Right cardiac atrium (tissue), 5 donors: ENCODE results near the gene BEGAIN. TPM values are rescaled to one million over a fixed set of nuclear protein-coding genes. Genes with fewer than 3 reads are reported as not detected.

Experiments used
- ATAC-seq, 2 donors: fragments of 200-7000 bp; cut with Tn5 transposase; one replicate each; pipeline versions ENCODE4 v1.8.0 to v1.9.1; 2020; ENCODE audit warnings: moderate library complexity in 2 of 2, mild to moderate bottlenecking in 1 of 2
- DNase-seq, 3 donors: peaks; one replicate each; pipeline ENCODE4 v3.0.0-alpha.2; 2020
- H3K27ac ChIP-seq: one replicate; pipeline ENCODE4 v1.5.1; 2013; ENCODE audit warnings: mild to moderate bottlenecking, low read length, control low read depth, moderate library complexity
- H3K27me3 ChIP-seq: one replicate; pipeline ENCODE4 v1.6.1; 2013; ENCODE audit not compliant: control insufficient read depth, insufficient read depth
- H3K4me1 ChIP-seq: one replicate; pipeline ENCODE4 v1.6.1; 2013; ENCODE audit warnings: low read length; ENCODE audit not compliant: control insufficient read depth, insufficient read depth
- H3K4me3 ChIP-seq: one replicate; pipeline ENCODE4 v1.5.1; 2013; ENCODE audit warnings: low read length, control low read depth
- H3K9me3 ChIP-seq: one replicate; pipeline ENCODE4 v1.6.1; 2013; ENCODE audit warnings: low read length; ENCODE audit not compliant: control insufficient read depth
- WGBS: extraction: QIAGEN DNeasy Blood & Tissue Kit; methylation state at CpG from one replicate; pipeline ENCODE4 v1.1.7; 2013; 5-methylcytosine and 5-hydroxymethylcytosine counted together
- intact Hi-C, 4 donors: fragments of 100-400 bp; cut with DNase I; formaldehyde crosslinking; loops; one replicate each; pipeline versions ENCODE4 v1.11.0 to v1.14.0; 2022 to 2023
- polyA plus RNA-seq: library from polyadenylated mRNA; stranded (reverse); fragments of 200-250 nt; gene quantifications from one replicate; pipeline ENCODE4 v1.2.3, GENCODE V29; 2013
- total RNA-seq, 4 donors: library from RNA; stranded (reverse); fragmentation: NEBNext Ultra II Directional; extraction: Animal tissue kit (Norgen Biotek cat#: 25700); gene quantifications; one replicate each; pipeline ENCODE4 v1.2.1, GENCODE V29; 2021
- donor health status: healthy with polysubstance abuse.
- donor health status: DM: no; HTN: yes; CAD: no.
- donor health status: DM: no; HTN: no; CAD: no.
- donor health status: DM: no; HTN: yes; CAD: no; lungs with severe emphysema.
- donor health status: DM: yes; HTN: yes; CAD: no.

BEGAIN gene
- total and polyA plus RNA-seq, 5 donors: 1.4 to 2.7 (median 1.6) TPM

- Histone ChIP-seq H3K27ac (no peak overlapping the region), H3K4me3 (no peak overlapping the region), H3K9me3 (no peaks in the 10 kb centered on the region), H3K4me1 (no peaks in the 10 kb centered on the region), H3K27me3 (no peaks in the 10 kb centered on the region)
- no peak for ATAC-seq
- intact Hi-C loops: no loop called here
- 99% methylated on average over 4 of the region's 4 CpGs for WGBS
- no peak for DNase-seq
Observed at GRCh38 chr14:100578552-100578951, 8.7 kb downstream of the BEGAIN start.

- 85% methylated on average over 8 of the region's 8 CpGs for WGBS
- Histone ChIP-seq H3K9me3 (no peaks in the 10 kb centered on the region), H3K27ac (no peak overlapping the region), H3K4me1 (no peaks in the 10 kb centered on the region), H3K4me3 (no peak overlapping the region), H3K27me3 (no peaks in the 10 kb centered on the region)
- intact Hi-C loops: no loop called here
- ATAC-seq (no peak), DNase-seq (peak; percentile 2 to 46 (median 22))
Observed at GRCh38 chr14:100577986-100578431, 9.2 kb downstream of the BEGAIN start.

GRCh38 chr14:100577321-100577985, 9.8 kb downstream of the BEGAIN start:
- peak; percentile 8 to 49 (median 46) for DNase-seq
- Histone ChIP-seq H3K9me3 (no peaks in the 10 kb centered on the region), H3K27ac (no peak overlapping the region), H3K4me1 (no peaks in the 10 kb centered on the region), H3K27me3 (no peaks in the 10 kb centered on the region), H3K4me3 (no peak overlapping the region)
- 82% methylated on average over 23 of the region's 23 CpGs for WGBS
- intact Hi-C loops: no loop called here
- no peak for ATAC-seq

GRCh38 chr14:100576091-100577085, 10.8 kb downstream of the BEGAIN start:
- DNase-seq (peak; percentile 6 to 37 (median 7)), ATAC-seq (no peak)
- Histone ChIP-seq H3K9me3 (no peaks in the 10 kb centered on the region), H3K27me3 (no peaks in the 10 kb centered on the region), H3K4me3 (no peak overlapping the region), H3K27ac (no peak overlapping the region), H3K4me1 (no peaks in the 10 kb centered on the region)
- intact Hi-C loops: no loop called here
- WGBS: 89% methylated on average over 26 of the region's 26 CpGs

- Histone ChIP-seq H3K27ac (no peak overlapping the region), H3K4me3 (no peak overlapping the region), H3K27me3 (no peaks in the 10 kb centered on the region), H3K9me3 (no peaks in the 10 kb centered on the region), H3K4me1 (no peaks in the 10 kb centered on the region)
- no peak for ATAC-seq
- 78% methylated on average over 11 of the region's 11 CpGs for WGBS
- peak; percentile 6 to 33 (median 25) for DNase-seq
- intact Hi-C loops: no loop called here
Observed at GRCh38 chr14:100575266-100575995, 11.8 kb downstream of the BEGAIN start.

GRCh38 chr14:100574642-100575031, 12.6 kb downstream of the BEGAIN start:
- DNase-seq (peak; percentile 4 to 47 (median 19)), ATAC-seq (no peak)
- intact Hi-C loops: no loop called here
- H3K9me3 ChIP-seq: no peaks in the 10 kb centered on the region
- WGBS: 51% methylated on average over 7 of the region's 7 CpGs
- no peaks in the 10 kb centered on the region for H3K27me3 ChIP-seq
- H3K4me3 ChIP-seq: no peak overlapping the region
- H3K27ac ChIP-seq: no peak overlapping the region
- no peaks in the 10 kb centered on the region for H3K4me1 ChIP-seq

GRCh38 chr14:100573757-100574641, 13.2 kb downstream of the BEGAIN start:
- 71% methylated on average over 27 of the region's 27 CpGs for WGBS
- Histone ChIP-seq H3K27ac (no peak overlapping the region), H3K4me1 (no peaks in the 10 kb centered on the region), H3K27me3 (no peaks in the 10 kb centered on the region), H3K9me3 (no peaks in the 10 kb centered on the region), H3K4me3 (no peak overlapping the region)
- DNase-seq (peak in 2 of 3 donors; percentile 48 to 59), ATAC-seq (no peak)
- intact Hi-C loops: no loop called here

GRCh38 chr14:100573002-100573756, 14.0 kb downstream of the BEGAIN start:
- intact Hi-C loops: no loop called here
- Histone ChIP-seq H3K9me3 (no peaks in the 10 kb centered on the region), H3K27ac (no peak overlapping the region), H3K4me3 (no peak overlapping the region), H3K4me1 (no peaks in the 10 kb centered on the region), H3K27me3 (no peaks in the 10 kb centered on the region)
- WGBS: 12% methylated on average over 18 of the region's 18 CpGs
- DNase-seq: peak in 2 of 3 donors; percentile 29 to 47
- ATAC-seq: no peak

GRCh38 chr14:100572543-100572942, 14.7 kb downstream of the BEGAIN start:
- Histone ChIP-seq H3K4me3 (no peak overlapping the region), H3K9me3 (no peaks in the 10 kb centered on the region), H3K27ac (no peak overlapping the region), H3K27me3 (no peaks in the 10 kb centered on the region), H3K4me1 (no peaks in the 10 kb centered on the region)
- ATAC-seq (no peak), DNase-seq (peak in 2 of 3 donors; percentile 4 to 15)
- 52% methylated on average over 3 of the region's 3 CpGs for WGBS
- intact Hi-C loops: no loop called here
